T-helper 2 cell (primary cell): Measurements from ENCODE around the gene EYA2.
"Not testable (repeated sequence)": the region's sequence is repeated elsewhere in the genome, so short reads cannot be mapped to it uniquely, and the experiment has no call there.

ENCODE experiments used
- DNase-seq, 5 experiments: peaks; one replicate each; pipeline versions ENCODE4 v3.0.0 to v3.0.0-alpha.2; 2012 to 2022

EYA2 gene

DNA sequence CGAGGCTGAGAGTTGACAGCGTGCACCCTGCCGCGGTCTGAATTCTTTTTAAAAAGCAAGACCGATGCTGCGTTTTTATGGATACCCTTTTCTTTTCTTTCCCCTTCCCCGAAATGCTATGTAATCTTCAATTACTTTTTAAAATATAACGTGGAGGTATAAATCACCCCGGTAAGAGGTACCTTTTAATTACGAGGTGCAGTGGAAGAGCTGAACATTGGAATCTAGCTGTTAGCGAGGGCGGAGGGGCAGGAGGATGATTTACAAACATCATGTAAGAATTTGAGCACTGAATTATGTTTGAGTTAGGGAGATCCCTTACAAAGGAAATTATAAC, 1.2 kb downstream of the EYA2 start:
- DNase-seq, result no peak

DNA sequence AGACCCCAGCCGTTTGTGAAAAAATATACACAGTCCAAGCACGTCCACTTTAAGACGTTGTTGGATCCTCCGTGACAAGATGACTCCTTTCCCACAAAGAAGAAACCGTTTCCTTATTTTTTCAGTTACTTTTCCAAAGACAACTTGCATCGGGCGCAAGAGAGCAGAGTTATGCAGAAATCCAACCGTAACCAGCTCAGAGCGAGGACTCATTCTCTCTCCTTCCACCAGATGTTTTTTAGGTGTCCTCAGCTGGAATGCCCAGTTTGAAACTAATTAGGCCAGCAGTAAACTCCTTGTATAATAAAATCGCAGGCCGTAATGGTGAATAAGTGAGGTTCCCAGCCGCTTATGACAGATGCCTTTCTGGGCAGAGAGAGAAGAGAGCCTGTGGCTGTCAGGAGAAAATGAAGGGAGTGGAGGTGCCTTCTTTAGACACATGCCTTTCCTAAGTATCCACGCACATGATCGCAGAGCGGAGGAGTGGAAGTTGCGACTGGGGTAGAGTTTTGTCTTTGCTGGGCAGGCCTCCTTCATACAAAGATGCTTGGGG, 2.8 kb downstream of the EYA2 start:
- DNase-seq, result no peak

DNA sequence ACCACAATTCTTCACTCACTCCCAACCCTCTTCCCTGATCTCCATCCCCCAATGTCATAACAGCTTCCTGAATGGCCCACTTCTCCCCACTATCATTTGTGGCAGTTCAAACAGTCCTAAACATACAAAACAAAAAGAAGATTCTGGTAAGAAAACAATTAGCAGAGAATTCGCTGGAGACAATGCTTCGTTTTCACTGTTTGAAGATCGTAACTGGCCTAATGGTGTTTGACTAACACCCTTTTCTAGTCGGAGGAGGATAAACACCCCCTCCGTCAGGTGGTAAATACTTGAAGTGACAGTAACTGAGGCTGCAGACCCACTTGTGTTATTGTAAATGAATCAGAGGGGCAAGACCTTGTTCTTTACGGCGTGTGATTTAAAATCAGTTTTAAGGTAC, 3.8 kb downstream of the EYA2 start:
- no peak for DNase-seq

- no peak for DNase-seq
These were observed 5.0 kb downstream of the EYA2 start for GRCh38 chr20:46899621-46900020.

DNA sequence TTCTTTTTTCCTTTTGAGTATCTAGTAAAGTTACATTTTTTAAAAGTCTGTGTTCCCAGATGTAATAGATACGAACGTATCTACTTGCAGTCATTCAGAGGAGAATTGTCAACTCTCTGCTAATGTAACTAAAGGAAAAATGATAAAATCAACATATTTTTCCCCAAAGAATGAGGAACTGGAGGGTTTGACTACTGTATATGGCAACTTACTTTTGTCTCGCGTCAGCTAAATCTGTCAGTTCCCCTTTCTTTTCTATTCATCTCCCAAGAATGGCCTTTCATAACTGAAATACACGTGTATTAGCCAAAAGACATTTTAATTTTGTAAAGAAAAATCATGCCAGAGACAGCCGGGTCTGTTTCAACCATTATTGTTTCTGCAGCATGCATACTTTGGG, 5.4 kb downstream of the EYA2 start:
- DNase-seq, result no peak

DNA sequence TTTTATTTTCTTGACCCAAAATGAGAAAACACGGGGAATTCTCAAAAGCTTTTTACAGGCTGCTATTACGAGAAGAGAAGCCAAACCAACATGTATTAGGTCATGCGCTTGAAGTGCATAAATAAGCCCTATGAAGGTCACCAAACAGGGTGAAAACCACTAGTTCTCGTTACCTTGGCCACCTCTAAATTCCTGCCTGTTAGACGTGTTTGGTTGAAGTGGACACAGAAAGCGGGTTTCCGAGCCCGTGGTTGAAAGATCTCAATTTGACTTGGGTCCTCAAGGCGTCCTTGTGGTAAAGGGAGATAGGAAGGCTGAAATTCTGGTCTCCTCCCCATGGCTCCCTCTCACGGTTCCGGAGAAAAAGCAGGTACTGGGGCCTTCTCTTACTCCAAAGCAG, 6.2 kb downstream of the EYA2 start:
- no peak for DNase-seq

GRCh38 chr20:46901638-46902037, 7.0 kb downstream of the EYA2 start:
- no peak for DNase-seq

- no peak for DNase-seq
These were observed 8.6 kb downstream of the EYA2 start for GRCh38 chr20:46903256-46903655.

DNA sequence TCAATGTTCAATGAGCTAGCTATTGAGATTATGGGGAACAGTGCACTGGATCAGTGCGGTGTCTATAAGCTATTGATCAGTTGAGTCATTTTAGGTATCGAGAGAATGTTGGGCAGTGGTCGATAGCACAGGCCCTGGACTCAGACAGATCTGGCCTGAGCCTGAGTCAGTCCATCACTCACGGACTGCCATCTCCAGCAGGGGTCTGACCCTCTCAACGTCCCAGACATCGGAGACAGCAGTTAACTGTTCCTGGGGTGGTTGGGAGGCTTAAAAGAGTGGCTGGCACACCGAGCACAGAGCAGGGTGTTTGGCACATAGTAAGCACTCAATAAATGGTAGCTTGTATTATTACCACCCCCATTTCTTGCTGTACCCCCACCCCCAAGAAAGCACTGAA, 9.3 kb downstream of the EYA2 start:
- no peak for DNase-seq

DNA sequence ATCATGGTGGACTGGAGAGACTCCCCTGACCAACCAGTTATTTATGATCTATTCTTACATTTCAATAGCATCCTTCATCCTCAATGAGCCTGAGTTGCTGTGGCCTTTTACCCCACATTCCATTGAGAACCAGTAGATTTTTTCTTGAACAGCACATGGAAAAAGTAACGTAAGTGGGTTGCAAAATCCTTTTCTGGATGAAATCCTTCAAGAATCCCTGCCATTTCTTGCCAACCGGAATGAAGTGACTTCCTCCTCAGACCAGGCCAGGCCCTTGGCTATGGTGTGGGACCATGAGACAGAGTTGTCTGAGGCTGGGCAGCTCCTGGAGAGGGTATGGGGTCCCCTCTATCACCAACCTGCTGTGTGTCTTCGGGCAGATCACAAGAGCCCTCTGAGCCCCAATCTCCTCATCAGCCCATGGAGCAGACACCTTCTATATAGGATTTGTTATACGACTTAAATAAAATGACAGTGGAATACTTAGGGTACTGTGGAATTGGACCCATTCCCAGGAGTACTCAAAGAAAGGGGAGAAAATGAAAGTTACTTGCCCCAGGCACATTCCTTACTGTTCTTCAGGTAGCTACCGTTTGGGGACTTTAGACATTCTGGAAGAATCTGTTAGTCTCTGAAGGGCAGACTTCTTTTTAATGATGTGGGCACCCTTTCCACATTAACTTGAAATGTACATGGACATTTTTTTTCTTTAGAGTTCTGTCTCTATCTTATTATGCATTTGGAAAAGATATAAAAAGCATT, 10.9 kb downstream of the EYA2 start:
- no peak for DNase-seq

DNA sequence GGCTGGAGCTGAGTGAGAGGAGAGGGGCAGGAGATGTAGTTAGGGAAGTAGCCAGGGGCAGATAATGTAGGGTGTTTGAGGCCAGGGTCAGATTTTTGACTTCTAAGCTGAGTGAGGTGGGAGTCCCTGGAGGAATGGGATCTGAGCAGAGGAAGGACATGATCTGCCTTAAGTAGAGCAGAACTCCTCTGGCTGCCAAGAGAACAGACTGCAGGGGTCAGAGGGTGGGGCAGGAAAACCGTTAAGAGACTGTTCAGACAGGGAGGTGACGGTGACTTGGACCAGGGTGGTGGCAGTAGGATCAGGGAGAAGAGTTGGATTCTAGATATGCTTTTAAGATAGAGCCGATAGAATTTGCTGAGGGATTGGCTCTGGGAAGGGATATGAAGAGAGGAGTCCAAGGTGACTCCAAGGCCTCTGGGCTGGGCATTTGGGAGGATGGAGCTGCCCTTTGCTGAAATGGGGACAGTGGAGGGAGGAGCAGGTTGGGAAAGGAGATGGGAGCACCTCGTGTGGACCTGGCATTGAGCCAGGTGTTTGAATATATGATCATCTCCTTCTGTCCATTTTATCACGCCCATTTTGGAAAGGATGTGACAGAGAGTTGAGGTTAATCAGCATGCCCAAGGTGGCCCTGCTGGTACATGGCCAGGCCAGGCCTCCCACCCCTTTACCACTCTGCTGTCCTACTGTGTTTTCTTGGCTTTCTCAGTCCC, 18.8 kb downstream of the EYA2 start:
- DNase-seq, result no peak

DNA sequence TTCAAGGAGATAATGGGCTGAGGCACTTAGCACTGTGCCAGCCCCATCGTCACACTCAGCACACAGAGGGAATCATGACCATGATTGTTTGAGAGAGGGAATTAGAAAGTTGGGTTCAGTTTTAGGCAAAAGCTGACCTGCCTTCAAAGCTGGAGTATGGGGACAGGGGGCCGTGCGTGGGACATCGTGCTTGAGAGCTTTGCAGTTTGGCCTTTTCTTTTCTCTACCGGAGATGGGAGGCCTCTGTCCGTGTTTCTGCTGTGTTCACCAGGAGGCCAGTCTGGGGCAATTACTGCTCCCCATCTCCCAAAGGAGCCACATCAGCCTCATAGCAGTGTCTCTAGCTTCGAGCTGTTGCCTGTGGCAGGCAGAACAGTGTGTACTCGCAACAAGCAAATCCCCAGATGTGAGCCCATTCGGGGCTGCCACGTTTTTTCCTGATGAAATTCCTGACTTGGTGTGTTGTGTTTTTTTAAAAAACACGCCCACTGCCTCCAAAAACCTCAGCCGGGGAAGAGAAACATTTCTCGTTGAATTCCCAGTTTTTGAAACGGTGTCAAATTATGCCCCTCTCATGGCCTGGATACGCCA, 20.2 kb downstream of the EYA2 start:
- DNase-seq, result no peak

DNA sequence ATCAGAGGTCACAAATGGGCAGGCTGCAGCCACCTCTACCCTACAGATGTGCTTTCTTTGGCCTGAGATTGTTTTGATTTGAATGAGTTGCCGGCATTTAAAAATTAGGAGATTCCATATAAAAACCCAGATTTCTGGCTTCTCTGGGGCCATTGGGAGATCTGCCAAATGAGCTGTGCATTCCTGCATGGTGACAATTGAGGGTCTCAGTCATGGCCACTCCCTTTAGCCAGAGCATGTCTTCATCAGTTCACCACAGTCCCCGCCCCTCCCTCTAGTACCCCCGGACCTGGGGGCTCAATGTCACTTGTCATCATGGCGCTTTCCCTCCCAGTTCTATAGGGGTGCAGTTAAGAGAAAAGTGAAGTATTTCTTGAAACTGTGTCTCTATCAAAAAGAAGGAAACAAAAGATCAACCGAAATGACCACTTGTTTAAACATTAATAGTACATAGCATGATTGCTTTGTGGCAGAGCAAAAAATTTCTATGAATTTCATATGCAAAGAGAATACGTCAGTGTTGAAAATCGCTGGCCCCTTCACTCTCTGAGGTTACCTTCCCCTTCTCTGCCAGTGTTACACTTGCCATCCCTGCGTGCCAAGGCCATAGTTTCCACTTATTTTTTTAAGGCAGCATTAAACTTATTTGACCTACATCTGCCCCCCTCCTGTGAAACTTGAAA, 21.1 kb downstream of the EYA2 start:
- no peak for DNase-seq

DNA sequence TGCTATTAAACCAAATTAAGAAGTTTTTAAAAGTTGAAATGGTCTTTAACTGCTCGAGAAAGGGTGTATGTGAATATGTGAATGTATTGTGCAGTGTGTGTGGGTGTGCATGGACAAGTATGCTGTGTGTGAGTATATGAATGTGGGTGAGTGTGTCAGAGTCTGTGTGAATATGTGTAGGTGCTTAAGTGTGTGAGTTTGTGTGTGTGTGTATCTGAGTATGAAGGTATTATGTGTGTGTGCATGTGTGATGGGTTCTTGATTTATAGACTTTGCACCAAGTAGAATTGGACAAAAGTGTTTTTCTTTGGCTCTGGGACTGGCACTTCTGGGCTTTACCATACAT, 21.6 kb downstream of the EYA2 start:
- no peak for DNase-seq

GRCh38 chr20:46917155-46917554, 22.5 kb downstream of the EYA2 start:
- no peak for DNase-seq

DNA sequence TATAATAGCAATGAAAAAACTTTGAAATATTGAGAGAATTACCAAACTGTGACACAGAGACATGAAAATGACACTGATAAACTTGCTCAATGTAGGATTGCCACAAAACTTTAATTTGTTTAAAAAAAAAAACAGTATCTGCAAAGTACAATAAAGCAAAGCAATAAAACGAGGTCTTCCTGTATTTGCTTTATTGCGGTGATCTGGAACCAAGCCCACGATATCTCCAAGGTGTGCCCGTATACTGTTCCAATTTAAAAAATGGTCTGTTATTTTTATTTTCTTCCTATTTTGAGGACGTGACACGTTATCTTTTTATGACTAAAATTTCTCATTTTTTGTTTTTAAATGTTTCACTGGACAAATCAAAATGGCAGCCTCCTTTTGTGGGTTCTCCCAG, 25.5 kb downstream of the EYA2 start:
- DNase-seq, result no peak

GRCh38 chr20:46922841-46923240, 28.2 kb downstream of the EYA2 start:
- not testable (repeated sequence) for DNase-seq

- no peak for DNase-seq
These were observed 28.9 kb downstream of the EYA2 start for GRCh38 chr20:46923550-46923949.

- no peak for DNase-seq
These were observed 34.0 kb downstream of the EYA2 start for GRCh38 chr20:46928580-46929132.

GRCh38 chr20:46929902-46930301, 35.3 kb downstream of the EYA2 start:
- DNase-seq, result no peak

- no peak for DNase-seq
These were observed 36.1 kb downstream of the EYA2 start for GRCh38 chr20:46930640-46931339.

- no peak for DNase-seq
These were observed 37.1 kb downstream of the EYA2 start for GRCh38 chr20:46931699-46932098.

DNA sequence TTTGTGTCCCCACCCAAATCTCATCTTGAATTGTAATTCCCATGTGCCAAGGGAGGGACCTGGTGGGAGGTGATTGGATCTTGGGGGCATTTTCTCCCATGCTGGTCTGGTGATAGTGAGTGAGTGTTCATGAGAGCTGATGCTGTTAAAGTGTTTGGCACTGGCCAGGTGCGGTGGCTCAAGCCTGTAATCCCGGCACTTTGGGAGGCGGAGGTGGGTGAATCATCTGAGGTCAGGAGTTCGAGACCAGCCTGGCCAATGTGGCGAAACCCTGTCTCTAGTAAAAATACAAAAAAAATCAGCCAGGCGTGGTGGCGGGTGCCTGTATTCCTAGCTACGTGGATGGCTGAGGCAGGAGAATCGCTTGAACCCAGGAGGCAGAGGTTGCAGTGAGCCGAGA, 37.8 kb downstream of the EYA2 start:
- not testable (repeated sequence) for DNase-seq
